TTC549 (cell line): ENCODE data around the gene TRIM73.
"Not testable (repeated sequence)": the region's sequence is repeated elsewhere in the genome, so short reads cannot be mapped to it uniquely, and the experiment has no call there.

Experiments
- FAIRE-seq: peaks from 2 replicates; lab custom pipeline; 2012; peaks lifted over from hg19 to GRCh38; lab: Jason Lieb, UNC

Gene TRIM73

GRCh38 chr7:75395329-75395728 is at the start of gene TRIM73:
TSS of gene TRIM73 (plus strand) at chr7:75395629. CDS start at chr7:75398934, 3,305 bp downstream.
- not testable (repeated sequence) for FAIRE-seq

GRCh38 chr7:75358671-75359541 is 36.5 kb upstream of the TRIM73 start:
- FAIRE-seq: not testable (repeated sequence)

GRCh38 chr7:75359542-75359848 is 35.9 kb upstream of the TRIM73 start:
- FAIRE-seq: not testable (repeated sequence)

DNA sequence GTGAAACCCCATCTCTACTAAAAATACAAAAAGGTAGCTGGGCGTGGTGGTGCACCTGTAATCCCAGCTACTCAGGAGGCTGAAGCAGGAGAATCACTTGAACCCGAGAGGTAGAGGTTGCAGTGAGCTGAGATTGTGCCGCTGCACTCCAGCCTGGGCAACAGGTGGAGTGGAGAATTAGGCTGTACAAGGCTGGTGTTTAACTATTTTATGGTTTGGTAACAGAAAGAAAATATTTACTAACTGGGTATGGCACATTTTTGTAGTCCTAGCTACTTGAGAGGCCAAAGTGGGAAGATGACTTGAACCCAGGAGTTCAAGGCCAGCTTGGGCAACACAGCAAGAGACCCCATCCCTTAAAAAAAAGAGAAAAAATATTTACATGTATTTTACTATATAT is 31.4 kb upstream of the TRIM73 start:
- FAIRE-seq: not testable (repeated sequence)

DNA sequence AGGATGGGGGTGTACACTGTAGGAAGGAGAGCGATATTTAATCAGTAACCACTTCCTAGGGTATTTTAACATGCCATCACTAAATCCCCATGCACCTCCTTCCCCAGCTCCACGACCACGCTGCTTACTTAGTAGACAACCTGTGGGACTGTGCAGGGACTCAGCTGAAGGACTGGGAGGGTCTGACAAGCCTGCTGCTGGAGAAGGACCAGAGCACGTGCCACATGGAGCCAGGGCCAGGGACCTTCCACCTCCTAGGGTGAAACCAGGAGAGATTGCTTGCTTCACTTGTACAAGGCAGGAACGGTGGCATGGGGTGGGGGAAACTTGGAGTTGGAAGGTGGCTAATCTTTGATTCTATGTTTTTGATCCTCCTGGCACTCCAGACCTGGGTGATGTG is 28.8 kb upstream of the TRIM73 start:
- not testable (repeated sequence) for FAIRE-seq

GRCh38 chr7:75367313-75367712 is 28.1 kb upstream of the TRIM73 start:
- not testable (repeated sequence) for FAIRE-seq

DNA sequence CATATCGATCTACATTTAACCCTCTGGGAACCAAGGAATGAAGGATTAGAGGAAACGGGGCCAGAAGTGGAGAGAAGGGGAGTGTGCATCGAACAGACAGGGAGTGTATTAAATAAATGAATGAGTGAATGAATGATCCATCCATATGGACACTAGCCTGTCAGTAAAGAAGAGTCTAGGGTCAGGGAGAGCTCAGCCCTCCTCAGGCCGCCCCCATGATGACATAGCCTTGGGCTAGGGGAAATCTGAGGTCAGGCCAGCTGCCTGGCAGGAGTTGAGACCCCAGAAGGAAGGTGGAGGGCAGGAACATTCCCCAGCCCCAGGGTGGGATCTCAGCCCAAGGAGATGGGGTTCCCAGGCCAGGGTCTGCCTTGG is 21.3 kb upstream of the TRIM73 start:
- FAIRE-seq: not testable (repeated sequence)

- FAIRE-seq: not testable (repeated sequence)
These were observed 20.7 kb upstream of the TRIM73 start for GRCh38 chr7:75374519-75375317.

DNA sequence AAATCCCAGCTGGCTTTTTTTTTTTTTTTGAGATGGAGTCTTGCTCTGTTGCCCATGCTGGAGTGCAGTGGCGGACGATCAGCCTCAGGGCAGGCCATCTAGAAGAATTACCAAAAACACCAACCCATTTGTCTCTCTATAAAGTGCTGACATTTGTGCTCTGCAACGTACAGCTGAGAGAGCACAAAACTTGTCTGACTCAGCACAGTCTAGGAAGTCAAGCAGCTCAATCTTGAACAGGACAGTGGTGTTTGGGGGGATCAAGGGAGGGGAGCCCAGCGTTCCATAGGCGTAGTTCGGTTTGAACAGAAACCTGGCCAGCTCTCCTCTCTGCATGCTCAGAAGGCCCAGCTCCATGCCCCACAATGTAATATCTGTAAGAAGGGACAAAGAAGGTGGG is 2.2 kb upstream of the TRIM73 start:
- not testable (repeated sequence) for FAIRE-seq

- not testable (repeated sequence) for FAIRE-seq
These were observed 2.4 kb downstream of the TRIM73 start for GRCh38 chr7:75397865-75398264.

DNA sequence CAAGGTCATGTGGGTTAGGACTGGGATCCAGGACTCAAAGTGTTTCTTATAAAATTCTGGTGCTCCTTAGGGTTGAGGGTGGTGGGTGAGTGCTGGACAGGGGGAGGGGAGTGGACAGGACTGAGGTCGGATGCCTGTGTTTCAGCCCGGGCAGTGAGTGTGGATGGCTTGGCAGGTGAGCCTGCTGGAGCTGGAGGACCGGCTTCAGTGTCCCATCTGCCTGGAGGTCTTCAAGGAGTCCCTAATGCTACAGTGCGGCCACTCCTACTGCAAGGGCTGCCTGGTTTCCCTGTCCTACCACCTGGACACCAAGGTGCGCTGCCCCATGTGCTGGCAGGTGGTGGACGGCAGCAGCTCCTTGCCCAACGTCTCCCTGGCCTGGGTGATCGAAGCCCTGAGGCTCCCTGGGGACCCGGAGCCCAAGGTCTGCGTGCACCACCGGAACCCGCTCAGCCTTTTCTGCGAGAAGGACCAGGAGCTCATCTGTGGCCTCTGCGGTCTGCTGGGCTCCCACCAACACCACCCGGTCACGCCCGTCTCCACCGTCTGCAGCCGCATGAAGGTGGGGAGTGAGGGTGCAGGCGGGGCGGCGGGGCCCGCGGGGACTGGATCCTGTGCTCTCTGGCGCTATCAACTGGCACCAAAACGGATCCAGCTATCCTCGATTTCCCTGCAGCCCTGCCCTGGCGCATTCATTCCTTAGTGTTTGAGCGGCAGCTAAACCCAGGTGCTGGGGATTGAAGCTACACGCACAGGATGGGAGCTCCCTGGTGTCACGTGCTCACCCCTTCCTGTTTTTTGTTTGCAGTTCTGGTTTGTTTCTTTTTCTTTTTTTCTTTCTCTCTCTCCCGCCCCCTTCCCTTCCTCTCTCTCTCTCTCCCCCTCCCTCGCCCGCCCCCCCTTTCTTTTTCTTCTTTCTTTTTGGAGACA is 3.6 kb downstream of the TRIM73 start:
- not testable (repeated sequence) for FAIRE-seq

- FAIRE-seq: not testable (repeated sequence)
These were observed 5.1 kb downstream of the TRIM73 start for GRCh38 chr7:75400575-75400974.

DNA sequence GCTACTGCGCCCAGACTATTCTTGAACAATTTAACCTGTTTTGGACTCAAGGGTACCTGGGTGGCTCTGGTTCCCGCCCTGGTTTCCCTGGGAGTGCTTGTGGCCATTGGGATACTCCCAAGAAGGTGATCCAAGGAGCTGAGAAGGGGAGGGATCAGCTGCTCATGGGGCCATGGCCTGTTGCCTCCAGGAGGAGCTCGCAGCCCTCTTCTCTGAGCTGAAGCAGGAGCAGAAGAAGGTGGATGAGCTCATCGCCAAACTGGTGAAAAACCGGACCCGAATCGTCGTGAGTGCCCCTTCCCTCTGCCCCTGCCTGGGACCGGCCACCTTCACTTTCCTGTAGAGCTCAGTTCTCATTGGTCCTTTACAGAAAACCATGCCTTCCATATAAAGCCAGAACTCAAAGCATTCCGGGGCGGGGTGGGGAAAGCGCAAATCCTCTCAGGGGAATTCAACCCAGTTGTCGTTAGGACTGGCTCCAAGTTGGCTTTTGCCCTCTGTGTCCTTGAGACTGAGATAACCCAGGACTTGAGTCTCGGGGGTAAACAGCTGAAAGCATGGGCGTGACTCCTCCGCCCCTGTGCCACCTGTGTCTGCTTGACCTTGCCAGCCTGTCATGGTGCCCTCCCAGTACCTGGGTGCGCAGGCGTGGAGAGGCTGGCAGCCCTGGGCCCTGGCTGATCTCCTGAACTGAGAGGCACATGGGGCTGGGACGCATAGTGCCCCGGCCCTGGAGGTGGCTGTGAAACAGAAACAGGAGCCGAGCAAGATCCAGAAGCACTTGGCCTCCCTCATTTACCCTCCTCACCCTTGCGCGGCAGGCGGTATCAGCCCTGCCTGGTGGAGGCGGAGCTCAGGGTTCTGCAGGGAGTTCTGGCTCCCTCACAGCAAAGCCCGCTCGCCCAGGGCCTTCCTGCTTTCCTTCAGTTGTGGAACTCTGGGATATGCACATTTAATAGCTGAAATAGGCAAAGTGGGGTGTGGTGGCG is 8.3 kb downstream of the TRIM73 start:
- FAIRE-seq: not testable (repeated sequence)

- FAIRE-seq: not testable (repeated sequence)
These were observed 9.2 kb downstream of the TRIM73 start for GRCh38 chr7:75404663-75405062.

- not testable (repeated sequence) for FAIRE-seq
These were observed 14.7 kb downstream of the TRIM73 start for GRCh38 chr7:75409880-75410822.

GRCh38 chr7:75410823-75411173 is 15.4 kb downstream of the TRIM73 start:
- not testable (repeated sequence) for FAIRE-seq

DNA sequence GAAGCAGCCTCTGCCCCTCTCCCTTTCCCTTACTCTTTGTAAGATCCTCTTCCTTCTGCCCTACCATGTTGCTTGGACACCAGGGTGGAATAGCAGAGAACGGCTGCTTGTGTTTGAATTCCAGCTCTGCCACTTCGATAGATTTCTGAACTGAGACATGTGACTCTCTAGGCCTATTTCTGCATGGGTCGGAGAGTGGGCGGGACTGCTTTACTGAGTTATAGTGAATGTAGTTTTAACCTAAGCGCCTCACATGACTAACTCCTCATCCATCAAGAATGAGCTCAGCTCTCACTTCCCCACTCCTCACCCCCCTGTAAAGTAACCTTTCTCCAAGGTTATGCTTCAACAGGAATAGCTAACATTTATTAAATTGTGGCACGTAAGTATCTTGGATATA is 18.8 kb downstream of the TRIM73 start:
- not testable (repeated sequence) for FAIRE-seq

- FAIRE-seq: not testable (repeated sequence)
These were observed 19.4 kb downstream of the TRIM73 start for GRCh38 chr7:75414708-75415427.

GRCh38 chr7:75415428-75415817 is 20.0 kb downstream of the TRIM73 start:
- FAIRE-seq: not testable (repeated sequence)
